Psoas muscle (tissue), 8 donors: Measurements from ENCODE around the gene HTR3A. TPM values are rescaled to one million over a fixed set of nuclear protein-coding genes. Genes with fewer than 3 reads are reported as not detected.

Experiments
- ATAC-seq, 4 donors: fragments of 200-7000 bp; cut with Tn5 transposase; one replicate each; pipeline ENCODE4 v1.9.1; 2020; ENCODE audit warnings: moderate library complexity in 3 of 4, mild to moderate bottlenecking in 2 of 4
- DNase-seq, 2 donors: peaks; one replicate each; pipeline ENCODE4 v3.0.0-alpha.2; 2020
- H3K27ac ChIP-seq: fragments of 200-600 bp; one replicate; pipeline ENCODE4 v1.8.0; 2022
- H3K27me3 ChIP-seq, 3 donors: fragments of 200-600 bp in 1 of 3; one replicate each; pipeline versions ENCODE4 v1.6.1 to v1.8.0; 2013 to 2022; ENCODE audit warnings: low read length in 2 of 3, mild to moderate bottlenecking in 2 of 3, moderate library complexity in 1 of 3; ENCODE audit not compliant: insufficient read depth in 3 of 3
- H3K36me3 ChIP-seq, 2 donors: fragments of 200-600 bp in 1 of 2; one replicate each; pipeline versions ENCODE4 v1.6.1 to v1.8.0; 2013 to 2022; ENCODE audit warnings: low read depth in 1 of 2, mild to moderate bottlenecking in 1 of 2, moderate library complexity in 1 of 2; ENCODE audit not compliant: insufficient read depth in 1 of 2
- H3K4me1 ChIP-seq: fragments of 200-600 bp; one replicate; pipeline ENCODE4 v1.8.0; 2022
- H3K4me3 ChIP-seq: fragments of 200-600 bp; one replicate; pipeline ENCODE4 v1.8.0; 2022; ENCODE audit warnings: mild to moderate bottlenecking
- H3K9me3 ChIP-seq: fragments of 200-600 bp; one replicate; pipeline ENCODE4 v1.8.0; 2022
- CTCF ChIP-seq: fragments of 200-600 bp; IDR thresholded peaks from one replicate; pipeline ENCODE4 v1.8.0; 2022; ENCODE audit warnings: antibody characterized with exemption
- WGBS, 3 donors: extraction: QIAGEN DNeasy Blood & Tissue Kit; methylation state at CpG; one replicate each; pipeline versions ENCODE4 v1.1.6 to v1.1.7; 2013; 5-methylcytosine and 5-hydroxymethylcytosine counted together
- intact Hi-C, 2 donors: fragments of 100-400 bp; cut with DNase I; formaldehyde crosslinking; loops; one replicate each; pipeline versions ENCODE4 v1.11.0 to v1.14.2; 2022
- polyA plus RNA-seq, 3 donors: library from polyadenylated mRNA; stranded (reverse); fragments of 200-250 nt; gene quantifications; one replicate each; pipeline ENCODE4 v1.2.3, GENCODE V29; 2013
- total RNA-seq, 4 donors: library from RNA; stranded (reverse); fragmentation: NEBNext Ultra II Directional in 2 of 4; extraction: Animal tissue kit (Norgen Biotek cat#: 25700) in 2 of 4; gene quantifications; one replicate each; pipeline versions ENCODE4 v1.2.1 to v1.2.4, GENCODE V29; 2021 to 2023
- donor health status: healthy with polysubstance abuse.
- donor health status: DM: no; HTN: no; CAD: no; lungs with moderate emphysema.
- donor health status: Bipolar disorder and iron deficiency.
- donor health status: healthy.
- donor health status: DM: yes; HTN: yes; CAD: no.
- donor health status: DM: no; HTN: no; CAD: no.
- donor health status: DM: no; HTN: no; CAD: no.
- donor health status: DM: yes; HTN: yes; CAD: no.

The HTR3A gene
- total and polyA plus RNA-seq, 7 donors = 0.03 to 1.4 TPM; not detected in 5

GRCh38 chr11:113947994-113948393 is 26.9 kb upstream of the HTR3A start:
- H3K27ac ChIP-seq = no peak overlapping the region
- ATAC-seq (no peak), DNase-seq (no peak)
- no peaks in the 10 kb centered on the region for H3K36me3 ChIP-seq
- H3K4me3 ChIP-seq = no peak overlapping the region
- no peaks in the 10 kb centered on the region for H3K4me1 ChIP-seq
- H3K9me3 ChIP-seq = no peaks in the 10 kb centered on the region
- intact Hi-C loops = no loop called here
- TF ChIP-seq CTCF = no peak
- peaks cover 0 to 9% (median 4%) of the 10 kb centered on the region in 3 donors for H3K27me3 ChIP-seq
- 63 to 78% (median 74%) methylated on average over 4 of the region's 4 CpGs for WGBS, 3 donors

- Histone ChIP-seq H3K36me3 (no peaks in the 10 kb centered on the region), H3K4me3 (no peak overlapping the region), H3K4me1 (no peaks in the 10 kb centered on the region), H3K27me3 (peaks cover 0 to 12% (median 9%) of the 10 kb centered on the region in 3 donors), H3K9me3 (no peaks in the 10 kb centered on the region), H3K27ac (no peak overlapping the region)
- 72 to 74% (median 73%) methylated on average over 4 of the region's 4 CpGs for WGBS, 3 donors
- intact Hi-C loops = no loop called here
- DNase-seq (no peak), ATAC-seq (no peak)
- TF ChIP-seq CTCF = no peak
Observed at GRCh38 chr11:113949891-113950290, 25.0 kb upstream of the HTR3A start.

- WGBS, 3 donors = 37 to 41% (median 40%) methylated on average over 5 of the region's 5 CpGs
- intact Hi-C loops = no loop called here
- H3K27me3 ChIP-seq = peaks cover 0 to 12% (median 9%) of the 10 kb centered on the region in 3 donors
- no peaks in the 10 kb centered on the region for H3K9me3 ChIP-seq
- H3K4me1 ChIP-seq = no peaks in the 10 kb centered on the region
- TF ChIP-seq CTCF = no peak
- no peak for DNase-seq
- no peak overlapping the region for H3K4me3 ChIP-seq
- H3K27ac ChIP-seq = no peak overlapping the region
- H3K36me3 ChIP-seq = no peaks in the 10 kb centered on the region
- no peak for ATAC-seq
Observed at GRCh38 chr11:113951537-113951936, 23.4 kb upstream of the HTR3A start.

GRCh38 chr11:113952070-113952469 is 22.8 kb upstream of the HTR3A start:
- no peak for DNase-seq
- Histone ChIP-seq H3K4me1 (no peaks in the 10 kb centered on the region), H3K27ac (no peak overlapping the region), H3K27me3 (peaks cover 0 to 12% (median 9%) of the 10 kb centered on the region in 3 donors), H3K4me3 (no peak overlapping the region), H3K9me3 (no peaks in the 10 kb centered on the region), H3K36me3 (no peaks in the 10 kb centered on the region)
- no peak for ATAC-seq
- 39 to 48% (median 47%) methylated on average over 10 of the region's 10 CpGs for WGBS, 3 donors
- intact Hi-C loops = no loop called here
- TF ChIP-seq CTCF = no peak

GRCh38 chr11:113952588-113952987 is 22.3 kb upstream of the HTR3A start:
- Histone ChIP-seq H3K9me3 (no peaks in the 10 kb centered on the region), H3K4me1 (no peaks in the 10 kb centered on the region), H3K4me3 (no peak overlapping the region), H3K36me3 (no peaks in the 10 kb centered on the region), H3K27me3 (peaks cover 0 to 12% (median 9%) of the 10 kb centered on the region in 3 donors), H3K27ac (no peak overlapping the region)
- no peak for TF ChIP-seq CTCF
- intact Hi-C loops = no loop called here
- ATAC-seq (no peak), DNase-seq (no peak)
- WGBS, 3 donors = 78 to 81% (median 80%) methylated on average over 10 of the region's 10 CpGs
